ENCODE results near the gene PYDC1.

The PYDC1 gene

GRCh38 chr16:31217136-31217530 is 198 bp upstream of the PYDC1 start:
- Histone ChIP-seq H3K4me3 (replicated peaks; ENCODE audit: low read depth, low read length) (no peak overlapping the region), H3K27me3 (replicated peaks; ENCODE audit: control insufficient read depth, insufficient read depth, low read length) (peaks cover 3% of the 10 kb centered on the region), H3K36me3 (ENCODE audit: control insufficient read depth, insufficient read depth, low read length) (no peaks in the 10 kb centered on the region)
- DNase-seq (ENCODE audit: extremely low read depth, insufficient read length): no peak
- TF ChIP-seq CTCF (IDR thresholded peaks at IDR 0.05; ENCODE audit: insufficient read depth, low read length, poor library complexity, severe bottlenecking): no peak

GRCh38 chr16:31215287-31216162 is 1.4 kb downstream of the PYDC1 start:
- DNase-seq (ENCODE audit: extremely low read depth, insufficient read length): no peak
- Histone ChIP-seq H3K36me3 (ENCODE audit: control insufficient read depth, insufficient read depth, low read length) (no peaks in the 10 kb centered on the region), H3K27me3 (replicated peaks; ENCODE audit: control insufficient read depth, insufficient read depth, low read length) (peaks cover 3% of the 10 kb centered on the region), H3K4me3 (replicated peaks; ENCODE audit: low read depth, low read length) (peak overlapping the region; percentile 31)
- no peak for TF ChIP-seq CTCF (IDR thresholded peaks at IDR 0.05; ENCODE audit: insufficient read depth, low read length, poor library complexity, severe bottlenecking)

DNA sequence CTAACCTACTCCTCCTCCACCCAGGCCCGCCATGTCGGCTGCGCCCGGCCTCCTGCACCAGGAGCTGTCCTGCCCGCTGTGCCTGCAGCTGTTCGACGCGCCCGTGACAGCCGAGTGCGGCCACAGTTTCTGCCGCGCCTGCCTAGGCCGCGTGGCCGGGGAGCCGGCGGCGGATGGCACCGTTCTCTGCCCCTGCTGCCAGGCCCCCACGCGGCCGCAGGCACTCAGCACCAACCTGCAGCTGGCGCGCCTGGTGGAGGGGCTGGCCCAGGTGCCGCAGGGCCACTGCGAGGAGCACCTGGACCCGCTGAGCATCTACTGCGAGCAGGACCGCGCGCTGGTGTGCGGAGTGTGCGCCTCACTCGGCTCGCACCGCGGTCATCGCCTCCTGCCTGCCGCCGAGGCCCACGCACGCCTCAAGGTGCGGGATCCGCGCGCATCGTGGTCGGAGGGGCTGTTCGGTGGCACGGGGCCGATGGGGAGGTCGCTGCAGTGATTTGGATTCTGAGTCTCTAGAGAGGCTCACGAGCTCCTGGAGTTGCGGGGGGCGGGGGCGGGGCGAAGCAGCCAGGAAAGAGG is 2.1 kb downstream of the PYDC1 start:
- H3K27me3 ChIP-seq (replicated peaks; ENCODE audit: control insufficient read depth, insufficient read depth, low read length): peaks cover 3% of the 10 kb centered on the region

DNA sequence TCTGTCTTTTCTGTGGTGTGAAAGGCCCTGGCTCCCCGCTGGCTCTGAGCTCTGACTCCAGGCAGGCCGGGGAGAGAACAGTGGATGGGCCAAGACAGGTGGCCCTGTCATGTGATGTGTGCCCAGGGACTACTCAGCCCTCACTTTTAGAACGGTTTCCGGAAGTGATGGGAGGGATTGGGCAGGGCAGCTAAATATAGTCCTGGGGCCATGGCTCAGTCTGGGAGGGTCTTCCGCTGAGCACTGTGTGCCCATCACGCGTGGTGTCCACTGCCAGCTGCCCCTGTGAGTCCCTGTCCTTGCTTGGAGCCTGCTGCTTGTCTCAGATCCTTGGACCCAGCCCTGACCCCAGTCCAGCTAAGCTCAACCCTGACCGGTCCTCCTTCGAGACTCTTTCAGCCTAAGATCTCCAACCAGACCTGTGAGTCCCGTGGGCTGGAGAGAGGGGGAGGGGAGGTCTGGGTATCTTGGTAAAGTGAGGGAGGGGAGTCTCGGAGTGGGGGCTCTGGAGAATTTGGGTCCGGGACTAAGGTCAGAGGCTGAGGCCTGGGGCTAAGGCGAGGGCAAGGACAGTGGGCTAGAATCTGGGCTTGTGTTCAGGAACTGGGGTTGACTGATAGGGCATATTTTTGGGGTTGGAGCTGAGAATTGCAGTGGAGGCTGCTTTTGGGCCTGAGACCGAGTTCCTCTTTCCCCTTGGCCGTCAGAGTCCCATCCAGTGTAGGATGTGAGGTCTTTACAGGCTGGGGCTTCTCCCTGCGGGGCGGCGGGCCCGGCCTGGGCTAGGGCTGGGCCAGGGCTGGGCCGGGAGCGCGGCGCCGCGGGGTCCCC is 2.8 kb downstream of the PYDC1 start, which contains the start of gene TRIM72:
TSS of gene TRIM72 (plus strand) at position 243 of the 831 bp plus-strand sequence. CDS start 620 bp downstream, outside the sequence.
- peaks cover 3% of the 10 kb centered on the region for H3K27me3 ChIP-seq (replicated peaks; ENCODE audit: control insufficient read depth, insufficient read depth, low read length)
- no peak within 1 kb of the TSS for H3K4me3 ChIP-seq (replicated peaks; ENCODE audit: low read depth, low read length)
- TF ChIP-seq CTCF (IDR thresholded peaks at IDR 0.05; ENCODE audit: insufficient read depth, low read length, poor library complexity, severe bottlenecking): no peak

More for the DNA sequence above, 2.1 kb downstream of the PYDC1 start:
- Histone ChIP-seq H3K36me3 (ENCODE audit: control insufficient read depth, insufficient read depth, low read length) (no peaks in the 10 kb centered on the region), H3K4me3 (replicated peaks; ENCODE audit: low read depth, low read length) (no peak overlapping the region)
- no peak for DNase-seq (ENCODE audit: extremely low read depth, insufficient read length)
- TF ChIP-seq CTCF (IDR thresholded peaks at IDR 0.05; ENCODE audit: insufficient read depth, low read length, poor library complexity, severe bottlenecking): no peak

GRCh38 chr16:31213342-31213741 is 3.6 kb downstream of the PYDC1 start:
- DNase-seq (ENCODE audit: extremely low read depth, insufficient read length): no peak
- Histone ChIP-seq H3K27me3 (replicated peaks; ENCODE audit: control insufficient read depth, insufficient read depth, low read length) (peaks cover 3% of the 10 kb centered on the region), H3K4me3 (replicated peaks; ENCODE audit: low read depth, low read length) (no peak overlapping the region), H3K36me3 (ENCODE audit: control insufficient read depth, insufficient read depth, low read length) (no peaks in the 10 kb centered on the region)
- no peak for TF ChIP-seq CTCF (IDR thresholded peaks at IDR 0.05; ENCODE audit: insufficient read depth, low read length, poor library complexity, severe bottlenecking)

More for the DNA sequence above, 2.8 kb downstream of the PYDC1 start, which contains the start of gene TRIM72:
- no peak for DNase-seq (ENCODE audit: extremely low read depth, insufficient read length)
- H3K36me3 ChIP-seq (ENCODE audit: control insufficient read depth, insufficient read depth, low read length): no peaks in the 10 kb centered on the region

All from GM06990 (cell line).